ENCODE data around the gene TAPT1.

Gene TAPT1

GRCh38 chr4:16248605-16249004 is 22.3 kb upstream of the TAPT1 start:
- no peak for DNase-seq (ENCODE audit: low read depth in 2 of 2)

GRCh38 chr4:16245241-16245640 is 19.0 kb upstream of the TAPT1 start:
- no peak for DNase-seq (ENCODE audit: low read depth in 2 of 2)

DNA sequence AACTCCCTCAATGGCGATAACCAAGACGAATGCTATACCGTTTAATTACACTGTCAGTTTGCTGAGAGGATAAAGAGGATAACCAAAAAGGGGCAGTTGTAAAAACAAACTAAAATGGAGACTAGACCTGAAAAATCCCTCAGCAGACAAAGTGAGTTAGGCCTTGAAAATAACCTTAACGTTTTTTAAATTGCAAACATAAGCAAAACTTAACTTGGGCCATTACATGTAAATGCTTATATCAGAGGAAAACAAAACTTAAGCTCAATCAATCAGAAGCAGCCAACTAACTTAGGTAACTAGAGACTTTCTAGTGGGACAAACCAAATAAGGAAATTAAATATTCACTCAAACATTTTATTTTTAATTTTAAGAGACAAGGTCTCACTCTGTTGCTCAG is 17.0 kb upstream of the TAPT1 start:
- no peak for DNase-seq (ENCODE audit: low read depth in 2 of 2)

- no peak for DNase-seq (ENCODE audit: low read depth in 2 of 2)
These were observed 14.0 kb upstream of the TAPT1 start for GRCh38 chr4:16240300-16240699.

DNA sequence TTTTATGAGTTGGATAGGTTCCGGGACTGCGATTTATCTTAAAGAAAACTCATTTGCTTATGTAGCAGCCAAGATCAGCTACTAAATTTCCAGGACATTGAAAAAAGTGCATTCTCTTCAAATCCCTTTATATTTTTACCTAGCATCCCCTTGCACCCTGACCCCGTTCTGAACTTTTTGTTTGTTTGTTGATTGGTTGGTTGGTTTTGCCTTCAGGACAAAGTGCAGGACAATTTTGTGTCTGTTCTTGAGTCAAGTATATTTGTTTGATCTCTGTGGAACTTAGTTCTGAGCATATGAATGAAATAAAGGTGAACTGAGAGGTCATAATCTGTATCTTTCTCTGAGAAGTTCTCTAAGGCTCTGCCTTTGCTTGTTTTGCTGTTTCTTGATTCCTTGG is 12.8 kb upstream of the TAPT1 start:
- no peak for DNase-seq (ENCODE audit: low read depth in 2 of 2)

GRCh38 chr4:16238327-16238726 is 12.1 kb upstream of the TAPT1 start:
- DNase-seq (ENCODE audit: low read depth in 2 of 2), result no peak

GRCh38 chr4:16237715-16238114 is 11.4 kb upstream of the TAPT1 start:
- no peak for DNase-seq (ENCODE audit: low read depth in 2 of 2)

GRCh38 chr4:16236402-16237023 is 10.2 kb upstream of the TAPT1 start:
- no peak for DNase-seq (ENCODE audit: low read depth in 2 of 2)

- no peak for DNase-seq (ENCODE audit: low read depth in 2 of 2)
These were observed 8.9 kb upstream of the TAPT1 start for GRCh38 chr4:16235209-16235608.

GRCh38 chr4:16233569-16234177 is 7.4 kb upstream of the TAPT1 start:
- DNase-seq (ENCODE audit: low read depth in 2 of 2), result no peak

- no peak for DNase-seq (ENCODE audit: low read depth in 2 of 2)
These were observed 5.4 kb upstream of the TAPT1 start for GRCh38 chr4:16231570-16232245.

- DNase-seq (ENCODE audit: low read depth in 2 of 2), result no peak
These were observed 4.0 kb upstream of the TAPT1 start for GRCh38 chr4:16230308-16230707.

GRCh38 chr4:16229604-16230003 is 3.3 kb upstream of the TAPT1 start:
- no peak for DNase-seq (ENCODE audit: low read depth in 2 of 2)

GRCh38 chr4:16227462-16227868 is 1.2 kb upstream of the TAPT1 start:
- DNase-seq (ENCODE audit: low read depth in 2 of 2), result no peak

- DNase-seq (ENCODE audit: low read depth in 2 of 2), result no peak
These were observed 668 bp upstream of the TAPT1 start for GRCh38 chr4:16226816-16227461.

GRCh38 chr4:16225167-16225862 is 956 bp downstream of the TAPT1 start:
- DNase-seq (ENCODE audit: low read depth in 2 of 2), result no peak

- no peak for DNase-seq (ENCODE audit: low read depth in 2 of 2)
These were observed 1.8 kb downstream of the TAPT1 start for GRCh38 chr4:16224264-16225166.

DNA sequence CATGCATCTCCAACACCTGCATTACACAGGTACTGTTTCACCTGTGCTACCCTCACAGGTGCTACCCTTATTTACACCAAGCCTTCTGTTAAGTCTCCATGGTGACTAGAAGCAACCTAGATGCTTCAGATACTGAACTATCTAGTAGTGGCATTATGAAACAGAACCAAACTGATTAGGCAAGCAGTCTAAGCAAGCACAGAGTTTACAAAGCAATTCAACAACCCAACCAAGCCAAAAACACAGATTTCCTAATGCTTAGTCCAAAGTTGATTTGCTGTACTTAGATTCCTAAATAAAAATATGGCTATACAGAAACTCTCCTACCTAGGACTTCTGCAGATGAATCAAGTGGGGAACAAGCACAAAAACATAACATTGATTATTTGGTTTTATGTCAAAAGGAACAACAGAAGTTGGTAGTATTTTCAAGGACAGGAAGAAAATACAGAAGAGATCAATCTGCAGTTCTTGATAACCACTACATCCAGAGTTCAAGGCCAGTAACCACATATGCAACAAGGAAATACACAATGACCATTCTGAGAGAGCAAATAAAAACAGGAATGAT is 3.2 kb downstream of the TAPT1 start:
- no peak for DNase-seq (ENCODE audit: low read depth in 2 of 2)

GRCh38 chr4:16218950-16219349 is 7.3 kb downstream of the TAPT1 start:
- DNase-seq (ENCODE audit: low read depth in 2 of 2), result no peak

GRCh38 chr4:16217300-16218051 is 8.8 kb downstream of the TAPT1 start:
- no peak for DNase-seq (ENCODE audit: low read depth in 2 of 2)

Data from stimulated activated CD8-positive, alpha-beta memory T cell treated with anti-CD3 and anti-CD28 coated beads, Interleukin-15, amount 100 ng/mL, for 48 hours (primary cell).